Measurements from ENCODE around the gene STARD13.

Gene STARD13

DNA sequence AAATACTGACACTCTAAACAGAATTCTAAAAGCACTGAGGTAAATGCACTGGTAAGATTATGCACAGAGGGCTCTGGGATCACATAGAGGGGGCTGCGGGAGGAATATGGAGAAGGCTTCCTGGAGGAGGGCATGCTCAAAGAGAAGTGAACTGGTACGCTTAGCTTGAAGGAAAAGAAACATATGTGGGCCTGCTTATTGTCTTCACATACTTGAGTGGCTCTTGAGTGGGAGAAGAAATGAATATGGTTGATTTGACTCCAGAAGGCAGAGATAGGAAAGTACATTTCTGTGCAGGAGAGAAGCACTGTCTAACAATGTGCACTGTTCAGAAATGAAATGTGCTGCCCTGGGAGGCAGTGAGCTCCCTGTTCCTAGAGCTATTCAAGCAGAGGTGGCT, 178.2 kb downstream of the STARD13 start:
- DNase-seq = no peak

DNA sequence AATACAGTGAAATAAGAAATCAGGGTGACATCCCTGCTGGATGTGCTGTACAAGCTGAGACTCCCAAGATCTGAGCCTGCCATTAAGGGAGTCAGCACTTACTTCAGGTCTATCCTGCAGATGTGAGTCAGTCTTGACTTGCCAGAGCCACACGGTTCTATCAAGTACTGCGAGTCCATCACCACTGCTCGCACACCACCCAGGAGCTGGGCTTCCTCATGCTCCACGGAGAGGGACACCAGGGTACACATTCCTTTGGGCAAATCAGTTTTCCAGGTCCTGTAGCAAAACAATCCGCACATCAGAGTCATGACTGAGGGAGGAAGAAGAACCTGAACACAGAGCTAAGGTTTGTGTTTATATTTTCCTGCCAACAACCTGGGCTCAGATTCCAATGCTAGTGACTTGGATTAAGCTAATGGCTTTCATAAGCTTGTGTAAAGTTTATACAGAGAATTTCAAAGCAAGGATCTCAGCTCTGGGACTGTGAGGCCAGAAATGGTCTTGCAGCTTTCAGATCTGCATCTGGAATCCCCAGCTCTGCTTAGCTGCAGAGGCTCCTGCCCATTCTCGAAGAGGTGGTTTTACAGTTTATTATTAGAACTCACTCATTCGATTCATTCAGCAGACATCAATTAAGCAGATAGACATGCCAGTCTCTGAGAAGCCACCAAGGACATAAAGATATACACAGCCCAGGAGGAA, 178.7 kb downstream of the STARD13 start:
- no peak for DNase-seq

DNA sequence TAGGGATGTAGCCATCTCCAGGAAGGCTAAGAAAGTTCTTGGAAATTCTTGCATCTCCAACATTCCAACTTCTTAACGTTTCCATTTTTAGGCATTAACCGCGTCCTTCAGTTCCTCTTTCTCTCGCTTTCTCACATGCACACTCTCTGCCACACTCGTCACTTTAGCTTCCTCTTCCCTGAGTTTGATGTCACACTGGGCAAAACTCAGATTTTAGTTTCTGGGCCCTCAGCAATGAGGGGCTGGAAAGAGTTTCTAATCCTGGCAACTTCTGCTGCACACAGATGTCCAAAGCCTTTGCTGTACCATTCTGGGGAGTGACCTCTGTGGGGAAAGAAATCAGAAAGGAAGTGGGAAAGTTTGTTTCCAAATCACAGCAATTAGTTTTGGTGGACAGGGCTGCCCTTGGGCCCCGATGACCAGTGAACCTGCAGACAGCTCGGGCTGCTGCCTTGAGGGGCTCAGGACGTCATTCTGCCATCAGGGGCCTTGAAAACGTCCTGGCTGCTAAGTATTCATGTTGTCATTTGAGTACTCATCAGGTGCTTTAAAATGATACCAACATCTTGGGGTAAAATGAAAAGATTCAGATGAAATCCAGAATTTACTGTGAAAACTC, 180.1 kb downstream of the STARD13 start:
- no peak for DNase-seq

GRCh38 chr13:33103457-33103856, 182.1 kb downstream of the STARD13 start:
- no peak for DNase-seq

DNA sequence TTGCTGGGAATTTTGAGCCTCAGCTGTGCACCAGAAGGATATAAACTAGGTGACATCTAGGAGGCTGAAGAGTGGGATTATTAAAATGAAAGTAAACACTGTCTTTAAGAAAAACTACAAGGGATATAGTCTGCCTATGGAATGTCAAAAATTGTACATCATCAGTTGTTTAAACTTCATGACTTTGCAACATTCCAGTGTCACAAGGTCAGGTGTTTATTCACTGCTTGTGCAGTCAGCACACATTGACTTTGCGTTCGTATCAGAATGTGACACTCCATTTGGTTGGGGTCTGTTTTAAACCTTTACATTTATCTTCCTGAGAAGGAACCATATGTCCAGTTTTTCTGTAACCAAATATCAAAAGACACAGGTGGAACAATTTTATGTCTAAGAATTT, 183.7 kb downstream of the STARD13 start:
- DNase-seq = no peak

- DNase-seq = no peak
These were observed 184.7 kb downstream of the STARD13 start for GRCh38 chr13:33100886-33101285.

DNA sequence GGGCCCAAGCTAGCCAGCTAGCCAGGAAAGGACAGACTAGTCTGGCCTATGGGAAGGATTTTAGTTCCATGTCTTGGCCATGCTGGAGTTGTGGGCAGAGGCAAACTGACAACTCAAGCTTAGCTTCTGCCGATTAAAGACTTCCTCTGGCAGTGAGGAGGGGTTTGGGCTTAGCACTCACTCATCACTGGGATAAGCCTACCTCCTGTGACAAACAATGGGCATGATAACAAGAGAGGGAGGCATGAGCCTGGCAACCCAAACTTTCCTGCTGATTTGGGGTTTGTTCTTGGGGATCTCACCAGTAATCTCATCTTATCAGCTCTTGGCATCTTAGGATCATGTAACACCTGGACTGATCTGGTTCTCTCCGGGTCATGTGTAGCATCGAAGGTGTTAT, 185.7 kb downstream of the STARD13 start:
- DNase-seq = no peak

DNA sequence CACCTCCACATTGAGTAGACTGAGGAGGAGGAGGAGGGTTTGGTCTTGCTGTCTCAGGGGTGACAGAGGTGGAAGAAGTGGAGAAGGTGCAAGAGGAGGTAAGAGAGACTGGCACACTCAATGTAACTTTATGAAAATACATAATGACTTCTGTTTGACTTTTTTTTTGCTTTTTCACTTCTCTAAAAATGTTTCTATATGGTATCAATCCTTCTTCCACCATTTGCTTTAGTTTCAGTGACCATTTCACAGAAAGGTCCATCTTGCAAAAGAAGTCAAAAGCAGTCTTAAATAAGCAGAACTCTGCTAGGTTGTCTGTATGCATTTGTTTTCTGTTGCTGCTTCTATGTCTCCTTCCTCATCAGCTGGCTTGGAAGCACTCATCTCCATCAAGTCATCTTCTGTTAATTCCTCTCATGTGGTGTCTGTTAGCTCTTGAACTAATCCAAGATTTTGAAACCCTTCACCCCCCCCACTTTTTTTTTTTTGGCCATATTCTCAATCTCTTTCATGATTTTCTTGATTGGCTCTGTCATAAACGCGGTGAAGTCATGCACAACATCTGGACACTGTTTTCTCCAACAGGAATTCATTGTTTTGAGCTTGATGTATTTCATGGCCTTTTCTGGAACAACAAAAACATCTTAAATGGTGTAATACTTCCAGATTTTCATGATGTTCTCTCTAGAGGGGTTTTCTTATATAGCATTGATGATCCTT, 188.5 kb downstream of the STARD13 start:
- no peak for DNase-seq

DNA sequence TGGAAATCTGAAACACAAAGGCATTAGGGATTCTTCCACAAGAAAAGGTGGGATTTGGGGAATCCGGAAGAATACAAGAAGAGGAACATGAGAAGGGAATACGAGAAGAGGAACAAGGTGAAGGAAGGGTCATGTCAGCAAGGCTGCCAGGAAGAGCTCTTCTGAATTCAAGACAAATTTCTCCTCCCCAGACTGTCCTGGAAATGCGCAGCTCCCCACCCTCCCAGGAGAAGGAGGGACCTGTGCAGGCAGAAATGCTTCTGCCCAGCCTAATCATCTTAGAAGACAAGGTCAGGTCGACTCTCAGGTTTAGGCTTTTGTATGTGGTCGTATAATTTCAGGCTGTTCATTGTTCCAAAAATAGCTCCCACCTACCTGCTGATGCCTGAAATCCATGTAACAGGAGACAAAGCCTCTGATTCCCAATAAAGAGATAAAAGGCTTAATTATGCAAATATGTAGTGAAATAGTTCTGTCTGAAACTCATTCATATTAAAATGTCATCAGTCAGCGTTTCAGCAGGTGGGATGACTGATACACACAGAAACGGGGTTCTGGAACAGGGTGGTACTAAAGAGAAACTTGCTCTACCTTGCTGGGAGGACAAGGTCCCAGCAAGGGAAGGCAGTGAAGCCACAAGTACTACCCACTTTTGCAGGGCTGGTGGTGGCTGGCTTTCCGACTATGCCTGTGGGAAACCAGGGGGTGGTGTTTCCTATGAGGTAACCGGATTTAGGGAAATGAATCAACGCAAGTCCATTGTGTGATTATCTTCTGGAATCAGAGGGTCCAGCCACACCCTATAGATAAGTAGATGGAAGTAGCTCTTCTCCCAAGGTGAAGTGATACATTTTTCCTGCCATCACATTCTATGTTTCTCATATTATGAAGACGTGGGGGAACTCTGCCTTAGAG, 193.2 kb downstream of the STARD13 start:
- DNase-seq = no peak

DNA sequence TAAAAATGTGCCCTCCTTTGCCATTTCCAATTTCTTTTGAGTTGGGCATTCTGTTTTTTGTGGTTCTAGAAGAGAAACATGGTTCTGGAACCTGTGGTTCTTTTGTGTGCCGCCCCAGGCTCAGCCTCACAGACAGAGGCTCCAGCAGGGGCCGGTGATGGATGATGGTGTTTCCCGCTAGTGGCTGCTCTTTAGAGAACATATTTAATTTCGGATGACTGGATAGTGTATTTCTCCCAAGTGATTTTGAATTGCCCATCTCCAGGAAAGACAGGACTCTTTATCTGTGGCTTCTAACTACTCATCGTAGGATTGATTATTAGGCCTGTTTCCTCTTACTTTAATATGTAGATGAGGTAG, 194.2 kb downstream of the STARD13 start:
- DNase-seq = no peak

DNA sequence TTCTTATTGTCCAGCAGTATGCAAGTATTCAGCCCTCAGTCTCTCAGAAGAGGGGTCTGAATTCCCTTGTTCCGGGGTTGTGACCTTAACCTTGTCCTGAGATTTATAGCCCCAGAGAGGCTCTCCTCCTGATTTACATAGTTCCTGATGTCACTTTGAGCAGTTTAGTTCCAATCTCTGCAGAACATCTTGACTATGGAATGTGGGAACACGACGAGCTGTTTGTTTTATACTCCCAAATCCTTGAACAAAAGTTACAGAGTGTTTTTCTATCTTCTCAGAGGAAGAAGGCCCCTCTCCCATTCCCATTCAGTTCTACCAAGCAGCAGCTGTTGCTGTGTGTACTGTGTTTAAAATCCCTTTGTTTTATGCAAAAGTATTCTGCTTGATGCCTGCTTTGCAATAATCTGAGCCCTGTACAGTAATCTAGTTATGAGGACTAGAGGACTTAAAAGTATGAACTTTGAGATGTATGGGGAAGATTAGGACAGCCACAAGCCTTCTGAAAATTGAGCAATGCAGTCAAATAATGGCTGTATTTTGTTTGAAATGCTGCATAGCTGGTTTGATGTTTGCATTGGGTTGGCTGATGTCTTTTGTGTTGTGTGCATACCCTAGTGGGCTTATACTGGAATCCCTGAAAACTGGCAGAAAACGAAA, 194.7 kb downstream of the STARD13 start:
- DNase-seq = no peak

GRCh38 chr13:33089311-33089710, 196.2 kb downstream of the STARD13 start:
- no peak for DNase-seq

DNA sequence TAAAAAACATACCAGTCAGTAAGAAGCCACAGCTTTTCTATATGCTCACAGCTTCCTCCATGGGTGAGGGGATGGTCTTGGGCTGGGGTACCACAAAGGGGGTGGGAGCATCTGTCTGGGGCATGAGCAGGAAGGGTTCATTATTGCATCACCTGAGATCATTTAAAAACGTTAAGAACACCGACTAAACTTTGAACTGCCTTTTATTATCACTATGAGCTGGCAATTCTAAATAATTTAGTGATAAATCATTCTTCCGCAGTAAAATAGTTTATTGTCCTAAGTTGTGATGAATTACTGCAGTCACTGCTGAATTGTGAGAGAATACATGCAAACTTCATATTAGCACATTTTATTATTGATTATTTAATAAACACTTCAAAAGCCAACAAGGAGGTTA, 197.8 kb downstream of the STARD13 start:
- DNase-seq = no peak

DNA sequence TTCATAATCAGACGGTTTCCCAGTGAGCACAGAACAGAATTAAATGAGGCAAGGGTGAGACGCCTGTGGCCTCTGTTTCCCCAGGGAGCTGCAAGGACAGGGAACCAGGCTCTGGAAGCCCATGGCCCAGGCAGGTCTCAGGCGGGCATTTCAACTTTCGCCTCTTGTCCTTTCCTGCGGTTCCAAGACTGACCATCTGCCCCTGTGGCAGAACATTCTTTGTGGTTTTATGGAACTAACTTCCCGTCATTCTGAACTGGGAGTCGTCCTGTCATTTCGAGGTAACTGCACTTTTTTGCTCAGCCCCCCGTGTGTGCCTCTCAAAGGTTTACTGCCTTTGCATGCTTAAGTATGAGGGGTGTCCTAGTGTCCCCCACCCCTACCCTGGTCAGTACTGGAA, 198.5 kb downstream of the STARD13 start:
- no peak for DNase-seq

DNA sequence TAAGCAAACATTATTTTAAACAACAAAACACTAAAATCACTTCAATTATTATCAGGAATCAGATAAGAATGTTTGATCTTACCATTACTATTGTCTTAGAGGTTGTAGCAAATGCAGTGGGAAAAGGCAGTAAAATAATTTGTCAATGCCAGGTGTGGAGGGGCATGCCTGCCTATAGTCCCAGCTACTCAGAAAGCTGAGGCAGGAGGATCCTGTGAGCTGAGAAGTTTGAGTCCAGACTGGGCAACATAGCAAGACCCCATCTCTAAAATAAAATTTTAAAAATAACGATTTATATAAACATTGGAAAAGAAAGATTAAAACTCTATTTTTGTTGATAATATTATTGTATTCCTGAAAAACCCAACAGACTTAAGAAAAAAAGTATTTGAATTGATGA, 202.5 kb downstream of the STARD13 start:
- no peak for DNase-seq

DNA sequence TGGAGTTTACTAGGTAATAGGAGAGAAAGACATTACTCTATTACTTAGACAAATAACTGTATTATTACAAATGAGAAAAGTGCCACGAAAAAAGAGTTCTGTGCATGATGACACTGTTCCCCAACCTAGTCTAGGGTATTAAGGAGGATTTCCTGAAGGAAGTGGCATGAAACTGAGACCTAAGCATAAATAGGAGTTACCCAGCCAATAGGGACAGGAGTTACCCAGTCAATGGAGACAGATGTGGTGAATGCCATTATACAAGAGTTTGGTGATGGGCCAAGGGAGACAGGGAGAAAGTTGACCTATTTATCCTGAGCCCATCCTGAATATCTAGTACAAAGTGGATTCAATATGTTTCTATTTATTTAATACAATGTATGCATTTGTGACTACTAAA, 203.9 kb downstream of the STARD13 start:
- no peak for DNase-seq

- DNase-seq = no peak
These were observed 204.5 kb downstream of the STARD13 start for GRCh38 chr13:33080972-33081590.

DNA sequence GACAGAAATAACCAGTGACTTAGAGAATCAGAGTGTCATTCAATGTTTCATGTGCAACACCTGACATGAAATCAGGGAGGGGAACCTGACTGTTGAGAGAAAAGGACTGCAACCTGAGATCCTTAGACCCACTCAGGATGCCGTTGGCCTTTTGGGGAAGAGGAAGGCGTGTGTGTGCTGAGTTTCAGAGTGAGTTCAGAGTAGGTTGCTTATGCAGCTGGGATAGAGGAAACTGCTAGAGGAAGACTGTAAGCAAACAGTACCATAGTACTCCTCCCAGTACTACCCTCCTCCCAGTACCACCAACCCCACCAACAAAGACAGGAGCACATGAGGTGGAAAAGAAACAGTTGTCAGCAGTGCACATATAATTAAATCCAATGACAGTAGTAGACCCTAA, 205.6 kb downstream of the STARD13 start:
- DNase-seq = no peak

- DNase-seq = no peak
These were observed 207.3 kb downstream of the STARD13 start for GRCh38 chr13:33078263-33078662.

- DNase-seq = no peak
These were observed 209.3 kb downstream of the STARD13 start for GRCh38 chr13:33076001-33076992.

DNA sequence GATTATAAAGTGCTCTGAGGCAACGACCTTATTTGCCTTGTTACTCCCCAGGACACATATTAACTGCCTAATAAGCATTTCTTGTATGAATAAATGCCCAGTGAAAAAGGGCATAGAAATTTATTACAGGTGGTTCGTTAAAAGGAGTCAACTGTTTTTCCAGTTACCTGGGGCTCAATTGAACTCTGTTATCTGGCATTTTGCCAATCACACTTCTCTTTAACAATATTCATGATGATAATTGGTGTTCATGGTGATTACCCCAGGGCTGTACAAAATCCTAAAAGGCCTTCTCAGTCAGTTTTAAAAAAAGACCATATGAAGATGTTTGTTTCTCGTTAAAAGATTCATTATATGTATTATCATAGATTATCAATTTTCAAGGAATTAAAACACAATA, 212.2 kb downstream of the STARD13 start:
- no peak for DNase-seq
